Kasumi-1 (cell line): ENCODE results near the gene WWOX.

Experiments used
- DNase-seq, 2 experiments: peaks; one replicate each; lab custom pipeline; 2025; lab: John Stamatoyannopoulos, UW

The WWOX gene

DNA sequence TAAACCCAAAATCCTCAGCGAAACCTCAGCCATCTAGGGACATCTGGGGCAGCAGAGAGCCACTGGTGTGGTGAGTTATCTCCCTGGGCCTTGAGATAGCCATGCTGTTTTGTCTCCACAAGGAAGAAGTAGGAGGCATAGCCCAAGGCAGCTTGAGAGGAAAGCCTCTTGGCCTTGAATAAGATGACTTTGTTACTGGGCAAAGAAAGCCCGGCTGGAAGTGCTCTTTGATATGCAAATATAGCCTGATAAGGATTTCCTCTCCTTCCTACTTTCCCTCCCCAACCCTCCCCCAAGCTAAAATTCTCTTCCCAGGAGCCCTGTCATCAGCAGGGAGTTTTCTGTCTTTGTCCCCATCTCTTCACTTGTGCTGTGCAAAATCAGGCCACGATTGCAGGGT lies 806.7 kb downstream of the WWOX start:
- no peak for DNase-seq

DNA sequence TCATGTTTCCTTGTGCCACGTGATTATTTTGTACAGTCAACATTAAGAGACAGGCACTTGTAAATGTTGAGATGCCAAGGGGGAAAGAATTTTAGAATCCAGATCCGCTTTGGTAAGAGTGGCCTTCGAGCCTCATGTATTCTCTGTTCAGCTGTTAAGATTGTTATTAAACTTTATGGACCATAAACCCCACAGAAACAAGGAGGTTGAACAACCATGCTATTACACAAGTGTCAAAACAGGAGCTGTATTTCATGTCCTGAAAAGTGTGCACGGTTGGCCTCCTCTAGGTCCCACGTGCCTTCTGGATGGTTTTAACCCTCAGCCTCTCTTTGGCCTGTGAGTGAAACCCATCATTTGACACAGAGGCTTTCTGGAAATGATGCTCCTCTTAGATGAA lies 809.8 kb downstream of the WWOX start:
- no peak for DNase-seq

DNA sequence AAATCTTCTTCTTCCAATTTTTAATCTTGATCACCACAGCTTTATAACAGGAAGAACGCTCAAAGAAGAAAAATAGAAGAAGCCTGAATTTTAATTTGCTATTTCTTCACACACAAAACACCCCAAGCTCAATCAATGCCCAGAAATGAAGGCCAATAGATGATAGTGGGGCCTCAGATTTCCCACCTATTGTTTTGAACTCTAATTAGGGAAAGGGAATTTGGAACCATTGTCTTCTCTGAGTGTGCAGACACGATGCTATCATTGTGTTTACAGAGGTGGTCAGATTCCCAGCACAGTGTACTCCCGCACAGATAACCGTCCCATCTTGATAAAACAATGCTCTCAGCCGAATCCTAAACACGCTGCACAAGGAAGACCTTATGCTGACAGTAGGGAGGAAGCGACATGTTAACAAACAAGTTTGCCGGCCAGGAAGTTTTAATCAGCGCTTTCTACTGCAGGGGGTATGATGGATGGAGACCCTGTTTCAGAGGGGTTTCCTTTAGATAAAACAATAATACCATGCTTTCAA lies 816.4 kb downstream of the WWOX start:
- no peak for DNase-seq

DNA sequence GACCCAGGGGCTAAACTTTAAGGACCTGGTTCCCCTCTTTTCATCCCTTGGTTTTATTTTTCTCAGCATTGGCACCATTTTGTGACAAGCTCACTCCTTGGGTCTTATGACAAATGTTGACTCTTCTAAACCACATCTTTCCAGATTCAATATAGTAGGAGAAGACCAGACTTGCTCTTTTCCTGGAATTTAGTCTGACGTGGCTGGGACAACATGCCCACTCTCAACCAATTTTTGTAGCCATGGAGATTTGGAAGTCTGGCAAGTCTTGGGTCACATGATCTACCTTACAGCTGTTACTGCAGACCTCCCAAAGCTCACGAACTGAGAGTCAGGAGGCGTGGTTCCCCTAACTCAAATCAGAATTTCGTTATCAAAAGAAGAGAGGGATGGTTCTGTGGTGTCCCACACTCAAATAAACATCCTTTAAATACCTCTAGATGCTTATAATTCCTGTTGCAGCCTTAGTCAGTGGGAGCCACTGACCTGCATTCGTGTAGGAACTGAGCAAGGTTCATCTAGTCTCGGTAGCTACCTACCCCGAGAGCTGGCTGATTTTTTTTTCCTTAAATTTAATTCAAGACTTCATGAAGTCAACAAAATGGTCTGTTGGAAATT lies 817.6 kb downstream of the WWOX start:
- DNase-seq = no peak

DNA sequence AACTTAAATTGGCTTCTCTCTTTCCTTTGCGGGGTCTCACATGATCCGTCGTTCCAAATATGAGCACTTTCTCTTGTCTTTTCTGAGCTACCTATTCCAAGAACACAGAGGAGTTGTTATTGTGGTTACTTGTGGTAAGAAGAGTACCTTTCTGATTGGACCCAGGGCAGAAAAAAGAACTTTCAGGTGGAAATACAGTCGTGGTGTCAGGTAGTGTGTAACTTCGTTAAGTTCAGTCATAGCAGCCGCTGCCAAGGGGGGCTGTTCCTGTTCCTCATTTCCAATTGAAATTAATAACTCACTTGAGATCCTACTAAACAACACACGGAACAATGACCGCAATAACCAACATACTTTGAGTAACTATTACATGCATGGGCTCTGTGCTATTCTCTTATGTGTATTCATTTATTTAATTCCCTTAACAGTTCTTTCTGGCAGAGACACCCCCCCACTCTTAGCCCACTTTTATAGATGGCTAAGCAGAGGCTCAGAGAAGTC lies 819.4 kb downstream of the WWOX start:
- DNase-seq = no peak

DNA sequence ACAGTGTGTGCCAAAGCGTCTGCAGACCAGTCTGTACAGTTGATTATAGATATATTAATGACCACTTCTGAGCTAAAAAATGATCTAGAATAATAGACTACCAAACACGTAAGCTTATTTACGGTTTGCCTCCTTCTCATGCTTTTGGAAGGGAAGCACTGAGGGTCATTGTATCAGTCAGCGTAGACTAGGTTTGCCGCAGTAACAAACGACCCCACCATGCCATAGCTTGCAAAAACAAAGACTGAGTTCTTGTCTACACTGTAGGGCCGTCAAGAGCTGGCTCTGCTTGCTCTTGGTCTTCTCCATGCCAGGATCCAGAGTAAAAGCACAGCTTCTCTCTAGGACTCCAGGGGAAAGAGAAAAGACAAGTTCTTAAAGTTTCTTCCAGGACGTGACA lies 820.4 kb downstream of the WWOX start:
- DNase-seq = no peak

DNA sequence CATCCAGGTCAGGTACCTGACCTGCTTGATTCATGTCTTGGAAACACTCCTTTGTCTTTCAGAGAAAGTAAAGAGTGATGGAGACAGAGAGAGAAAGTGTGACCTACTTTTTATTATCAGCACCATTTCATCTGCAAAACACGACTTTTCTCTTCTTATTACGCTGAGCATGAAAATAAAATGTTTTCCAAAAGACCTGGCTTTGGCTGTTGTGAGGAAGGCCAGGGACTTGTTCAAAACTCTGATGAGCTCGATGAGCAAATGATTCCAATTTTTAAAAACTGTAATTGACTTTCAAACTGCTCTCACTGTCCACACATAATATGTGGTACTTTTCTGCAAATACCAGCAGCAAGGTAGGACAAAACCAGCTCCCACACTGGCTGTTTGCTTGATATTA lies 821.2 kb downstream of the WWOX start:
- DNase-seq = no peak

DNA sequence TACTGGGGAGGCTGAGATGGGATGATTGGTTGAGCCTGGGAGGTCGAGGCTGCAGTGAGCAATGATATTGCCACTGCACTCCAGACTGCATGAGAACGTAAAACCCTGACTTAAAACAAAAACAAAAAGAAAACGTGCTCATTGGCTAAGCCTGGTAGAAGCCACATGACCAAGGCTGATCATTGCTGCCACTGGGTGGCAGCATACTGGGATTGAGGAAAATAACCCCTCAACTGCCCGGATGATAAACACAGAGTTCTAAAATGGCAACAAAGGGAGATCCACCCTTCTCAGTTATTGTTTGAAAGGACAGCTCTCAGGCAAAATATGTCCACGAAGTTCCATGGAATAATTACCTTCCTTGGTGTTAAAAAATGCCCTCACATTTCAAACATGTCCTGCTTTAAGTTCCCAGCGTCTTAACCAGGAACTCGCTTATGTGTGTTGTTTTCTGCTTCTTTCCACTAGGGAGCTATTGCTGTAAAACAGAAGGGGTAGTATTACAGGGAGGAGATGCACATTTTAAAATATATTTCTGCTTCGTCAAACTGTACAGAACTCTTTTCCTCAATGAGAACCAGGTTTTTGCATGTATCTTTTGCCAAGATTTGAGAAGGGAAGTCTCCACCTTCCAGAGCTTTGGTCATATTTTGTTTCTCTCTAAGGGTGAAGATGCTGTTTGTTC lies 825.8 kb downstream of the WWOX start:
- peak; percentile 7 to 32 for DNase-seq

DNA sequence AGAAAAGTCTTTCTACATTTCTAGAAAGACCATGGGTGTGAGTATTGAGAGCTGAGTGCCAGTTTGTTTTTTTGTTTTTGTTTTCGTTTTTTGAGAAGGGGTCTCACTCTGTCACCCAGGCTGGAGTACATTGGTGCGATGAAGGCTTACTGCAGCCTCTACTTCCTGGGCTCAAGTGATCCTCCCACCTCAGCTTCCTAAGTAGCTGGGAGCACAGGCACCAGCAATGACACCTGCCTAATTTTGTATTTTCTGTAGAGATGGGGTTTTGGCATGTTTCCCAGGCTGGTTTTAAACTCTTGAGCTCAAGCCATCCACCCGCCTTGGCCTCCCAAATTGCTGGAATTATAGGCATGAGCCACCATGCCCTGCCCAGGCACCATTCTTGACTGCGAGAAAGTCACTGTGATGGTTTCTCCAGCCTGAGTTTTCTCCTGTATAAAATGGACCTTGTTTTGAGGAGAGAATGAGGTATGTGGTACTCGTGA lies 827.3 kb downstream of the WWOX start:
- DNase-seq = no peak

DNA sequence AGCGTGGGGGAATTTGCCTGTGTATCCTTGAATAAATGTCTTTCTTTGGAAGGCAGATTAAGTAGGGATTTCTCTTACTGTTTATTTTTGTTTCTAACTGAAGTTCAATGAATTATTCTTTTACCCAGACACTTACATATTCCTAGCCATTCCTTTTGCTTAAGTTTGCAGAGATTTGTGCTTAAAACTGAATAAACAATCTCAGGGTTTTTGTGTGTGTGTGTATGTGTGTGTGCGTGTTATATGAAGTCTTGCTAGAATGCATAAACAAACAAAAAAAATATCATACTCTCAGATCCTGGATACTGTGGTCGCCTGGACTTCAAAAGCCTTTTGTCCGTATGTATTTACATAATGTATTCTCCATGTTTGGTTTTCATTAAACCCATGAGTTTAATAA lies 828.3 kb downstream of the WWOX start:
- DNase-seq = no peak

DNA sequence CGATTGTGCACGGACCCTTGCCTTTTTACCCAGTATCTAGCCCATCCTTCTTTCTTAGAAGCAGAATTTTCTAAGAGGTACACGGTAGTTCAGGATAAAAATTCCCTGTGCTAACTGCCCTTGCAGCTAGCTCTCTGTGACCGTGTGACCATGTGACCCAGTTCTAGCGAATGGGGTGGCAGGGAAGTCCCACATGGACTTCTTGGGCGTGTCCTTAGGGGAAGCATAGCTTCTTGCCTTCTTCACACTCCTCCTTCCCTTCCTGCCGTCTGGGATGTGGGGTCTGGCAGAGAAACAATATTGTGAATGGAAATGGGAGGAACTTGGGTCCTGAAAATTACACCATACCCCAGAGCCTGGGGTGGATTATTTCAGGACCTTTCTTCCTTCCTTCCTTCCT lies 830.4 kb downstream of the WWOX start:
- no peak for DNase-seq

DNA sequence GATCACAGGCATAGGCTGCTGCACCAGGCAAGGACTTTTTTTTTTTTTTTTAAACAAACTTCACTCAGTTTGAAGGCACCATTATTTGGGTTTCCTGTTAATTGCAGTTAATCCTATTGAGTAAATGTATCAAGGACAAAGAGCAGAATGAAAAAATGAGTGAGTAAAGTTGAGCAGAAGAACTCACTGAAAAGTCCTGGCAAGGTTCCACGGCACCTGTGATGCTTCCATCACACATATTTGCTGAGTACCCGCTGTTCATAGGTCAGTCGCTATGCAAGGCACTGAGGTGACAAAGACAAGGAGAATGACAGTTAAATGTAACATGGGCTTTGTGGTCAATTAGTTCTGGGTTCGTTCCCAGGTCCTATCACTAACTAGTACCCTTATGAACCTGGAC lies 831.1 kb downstream of the WWOX start:
- no peak for DNase-seq

DNA sequence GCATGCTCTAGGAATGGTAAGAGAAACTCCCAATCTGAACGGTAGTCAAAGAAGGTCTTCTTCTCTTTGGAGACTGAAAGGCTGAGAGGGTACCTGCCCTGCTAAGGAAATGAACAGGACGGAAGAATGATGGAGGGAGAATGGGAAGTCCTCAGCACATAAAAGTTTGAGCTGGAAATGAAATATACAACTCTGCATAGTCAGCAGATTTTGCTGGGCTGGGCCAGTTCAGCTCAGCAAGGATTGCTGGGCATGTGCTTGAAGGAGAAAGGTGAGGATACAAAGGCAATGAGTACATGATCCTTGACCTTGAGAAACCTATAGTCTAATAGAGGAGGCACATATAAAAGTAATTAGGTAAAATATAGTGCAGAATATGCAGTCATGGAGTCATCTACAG lies 831.8 kb downstream of the WWOX start:
- no peak for DNase-seq

DNA sequence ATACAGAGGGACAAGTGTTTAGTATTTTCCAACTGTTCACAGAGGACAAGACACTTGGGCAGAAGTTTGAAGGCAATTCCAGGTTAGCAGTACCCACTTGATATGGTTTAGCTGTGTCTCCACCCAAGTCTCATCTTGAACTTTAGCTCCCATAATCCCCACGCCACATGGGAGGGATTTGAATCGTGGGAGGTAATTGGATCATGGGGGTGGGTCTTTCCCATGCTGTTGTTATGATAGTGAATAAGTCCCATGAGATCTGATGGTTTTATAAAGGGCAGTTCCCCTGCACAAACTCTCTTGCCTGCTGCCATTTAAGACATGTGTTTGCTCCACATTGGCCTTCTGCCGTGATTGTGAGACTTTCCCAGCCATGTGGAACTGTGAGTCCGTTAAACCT lies 832.2 kb downstream of the WWOX start:
- DNase-seq = no peak

DNA sequence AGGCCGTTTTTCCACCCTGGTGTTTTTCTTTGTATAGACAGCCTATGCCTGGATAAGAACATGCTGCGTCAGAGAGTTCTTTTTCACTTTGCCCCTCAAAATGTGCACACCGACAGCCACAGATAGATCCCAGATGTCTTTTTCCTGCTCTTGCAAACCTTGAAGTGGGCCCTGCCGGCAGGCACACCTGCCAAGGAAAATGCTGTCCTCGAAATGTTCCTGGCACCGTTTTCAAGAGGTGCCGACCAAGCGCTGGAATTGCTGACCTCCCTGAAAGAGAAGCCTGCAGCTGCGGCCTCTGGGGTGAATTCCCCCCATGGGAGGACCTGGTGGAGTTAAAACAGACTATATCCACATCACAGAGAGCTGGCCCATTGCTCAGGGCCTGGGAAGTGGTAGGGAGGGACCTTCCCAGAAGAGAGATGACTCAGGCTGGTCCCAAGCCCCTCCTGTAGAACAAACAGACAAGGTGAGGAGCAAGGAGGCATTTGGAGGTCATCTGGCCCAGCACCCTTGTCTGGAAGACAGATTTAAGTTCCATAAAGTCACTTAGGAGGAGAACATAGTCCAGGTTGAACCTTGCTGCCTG lies 833.0 kb downstream of the WWOX start:
- DNase-seq = no peak

DNA sequence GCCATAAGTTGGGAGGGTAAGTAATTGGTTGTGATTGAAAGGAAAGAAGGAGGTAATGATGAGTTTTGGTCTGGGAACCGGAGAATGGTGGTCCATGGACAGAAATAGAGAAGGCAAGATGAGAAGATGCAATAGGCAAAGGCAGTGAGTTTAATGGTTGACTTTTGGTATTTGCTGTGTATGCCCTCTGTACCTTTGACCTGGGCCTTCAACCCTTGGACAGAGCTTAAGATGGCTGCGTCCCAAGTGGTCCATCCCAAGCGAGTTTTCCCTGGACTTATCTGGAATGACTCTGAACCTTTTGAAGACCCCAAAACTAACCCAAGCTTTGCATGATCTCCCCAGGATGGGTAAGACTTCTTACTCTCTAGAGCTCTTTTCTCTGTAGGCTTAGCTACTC lies 836.6 kb downstream of the WWOX start:
- DNase-seq = no peak

DNA sequence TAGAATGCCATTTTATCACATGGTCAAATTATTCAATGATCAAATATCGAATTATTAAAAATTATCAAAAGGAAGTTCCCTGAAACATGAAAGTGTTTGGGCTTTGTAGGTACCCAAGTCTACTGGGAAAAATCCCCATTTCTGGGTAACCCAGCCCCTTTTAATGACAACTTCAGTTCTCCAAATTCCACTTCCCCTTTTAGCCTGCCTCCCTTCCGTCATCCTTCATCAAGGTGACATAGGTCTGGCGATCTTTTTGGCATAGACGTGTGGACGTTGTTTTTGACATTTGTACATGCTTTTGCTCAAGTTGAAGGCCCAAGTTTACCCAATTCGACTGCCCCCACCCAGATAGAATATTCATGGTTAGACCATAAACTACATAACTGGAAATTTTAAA lies 840.1 kb downstream of the WWOX start:
- DNase-seq = no peak

DNA sequence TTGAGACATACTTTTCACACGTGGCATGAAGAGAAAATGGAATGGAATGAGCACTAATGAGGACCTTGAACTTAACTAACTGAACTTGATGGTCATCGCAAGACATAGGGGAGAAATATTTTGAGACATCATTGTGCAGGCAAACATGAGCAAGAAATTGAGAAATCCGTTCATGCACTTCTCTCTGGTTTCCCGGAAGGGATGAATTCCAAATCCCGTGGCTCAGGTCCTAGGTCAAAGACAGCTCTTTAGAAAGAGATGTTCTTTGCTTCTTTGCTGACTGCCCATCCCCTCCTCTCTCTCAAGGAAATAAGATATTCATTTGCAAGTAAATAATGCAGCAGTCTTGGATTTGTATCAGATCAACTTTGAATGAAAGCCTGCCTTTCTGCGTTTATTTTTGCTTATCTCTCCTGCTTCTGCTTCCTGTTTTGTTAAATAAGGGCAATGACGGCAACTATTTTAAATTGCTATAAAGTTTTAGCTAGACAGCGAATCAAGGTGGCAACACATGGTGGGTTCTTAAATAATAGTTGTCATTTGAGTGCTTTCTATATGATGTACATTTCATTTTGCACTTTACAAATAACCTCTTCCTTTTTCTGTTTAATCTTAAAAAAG lies 843.3 kb downstream of the WWOX start:
- no peak for DNase-seq

DNA sequence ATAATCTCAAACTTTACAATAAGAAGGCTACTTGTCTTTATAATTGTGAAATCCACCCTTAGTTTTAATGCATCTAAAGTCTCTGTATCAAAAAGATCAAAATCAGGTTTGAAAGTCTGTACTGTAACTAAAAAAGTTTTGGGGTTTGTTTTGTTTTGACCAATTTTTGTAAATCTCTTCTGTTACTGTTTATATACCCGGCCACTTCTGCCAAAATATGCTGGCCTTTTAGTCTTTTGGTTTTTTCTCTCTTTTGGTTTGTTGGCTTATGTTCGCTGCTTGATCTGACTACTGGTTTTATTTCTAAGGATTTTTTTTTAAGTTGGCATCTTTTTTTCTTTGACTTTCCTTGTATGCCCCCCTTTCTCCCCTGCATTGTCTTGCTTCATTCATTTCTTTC lies 845.9 kb downstream of the WWOX start:
- no peak for DNase-seq

DNA sequence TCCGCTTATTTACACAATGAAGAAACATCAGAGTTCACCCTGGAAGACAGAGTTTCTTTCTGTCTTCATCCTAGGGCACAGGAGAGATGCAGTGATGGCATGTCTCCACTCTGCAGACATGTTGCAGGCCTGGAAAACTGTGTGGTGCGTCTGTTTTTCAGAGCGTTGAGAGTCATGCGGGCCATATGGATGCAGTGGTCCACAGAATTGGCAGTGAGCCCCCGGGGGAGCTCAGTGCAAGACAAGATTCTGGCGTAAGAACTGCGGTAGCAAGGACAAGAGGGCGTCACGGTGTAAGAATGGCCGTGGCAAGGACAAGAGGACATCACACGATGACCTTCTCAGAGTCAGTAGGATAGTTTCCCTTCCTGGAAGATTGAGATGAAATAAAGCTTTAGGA lies 847.1 kb downstream of the WWOX start:
- no peak for DNase-seq

DNA sequence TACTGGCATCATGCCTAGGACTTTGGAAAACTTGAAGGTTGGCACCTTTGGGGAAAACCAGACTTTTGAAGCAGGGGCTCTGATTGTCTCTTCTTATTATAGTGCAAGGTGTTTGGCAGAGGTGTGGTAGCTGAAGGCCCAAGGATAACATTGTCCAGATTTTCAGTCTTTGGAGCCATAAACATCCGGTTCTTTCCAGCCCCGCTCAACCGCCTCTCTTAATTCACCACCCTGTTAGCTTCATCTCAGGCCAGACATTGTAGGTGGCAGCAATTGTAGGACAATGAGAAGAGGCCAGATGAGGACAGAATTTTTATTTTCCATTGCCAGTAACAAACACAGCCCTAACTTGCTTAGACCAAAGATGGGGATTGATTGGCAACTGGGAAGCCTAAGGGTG lies 851.3 kb downstream of the WWOX start:
- DNase-seq = no peak

DNA sequence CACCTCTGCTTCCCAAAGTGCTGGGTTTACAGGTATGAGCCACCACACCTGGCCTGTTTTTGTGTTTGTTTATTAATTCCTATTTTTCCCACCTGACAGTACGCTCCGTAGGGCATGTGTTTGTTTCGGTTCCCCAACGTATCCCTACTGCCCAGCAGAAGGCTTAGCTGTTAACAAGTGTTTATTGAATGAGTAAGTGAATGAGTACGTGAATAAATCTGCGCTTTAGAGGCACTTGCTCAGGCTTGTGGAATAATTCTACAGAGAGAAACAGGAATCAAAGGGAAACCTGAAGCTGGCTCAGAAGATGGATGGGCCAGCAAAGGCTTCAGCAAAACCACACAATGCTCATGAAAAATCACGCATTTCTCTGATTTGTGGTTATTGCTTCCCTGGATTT lies 853.2 kb downstream of the WWOX start:
- DNase-seq = no peak

DNA sequence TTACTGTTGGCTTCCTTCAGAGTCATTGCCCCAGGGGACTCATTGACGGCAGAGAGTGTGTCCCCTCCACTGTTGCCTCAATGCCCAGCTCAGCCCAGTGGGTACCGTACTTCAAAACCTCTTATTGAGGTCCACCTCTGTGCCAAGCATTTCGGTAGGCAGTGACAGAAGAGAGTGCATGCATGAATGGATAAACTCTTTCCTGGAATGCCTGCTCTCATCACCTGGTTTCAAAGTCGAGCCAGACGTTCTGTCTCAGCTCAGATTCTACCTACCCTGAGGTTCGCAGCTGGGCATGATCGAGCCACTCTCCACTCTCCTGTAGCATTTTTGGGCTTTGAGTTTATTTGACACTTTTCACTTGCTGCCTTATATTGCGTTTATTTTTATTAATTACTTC lies 854.1 kb downstream of the WWOX start:
- no peak for DNase-seq
